HepG2 (cell line): ENCODE results near the gene PYDC2. TPM values are rescaled to one million over a fixed set of nuclear protein-coding genes. Genes with fewer than 3 reads are reported as not detected.

ENCODE experiments used
- ATAC-seq: fragments of 200-7000 bp; cut with Tn5 transposase; 3 replicates; pipeline ENCODE4 v1.9.1; 2020; ENCODE audit warnings: mild to moderate bottlenecking, moderate library complexity
- BruUV-seq: library from RNA; stranded (reverse); fragments of 400-500 nt; replicated peaks from 2 replicates; lab custom pipeline; 2021; lab: Mats Ljungman, UMichigan
- CTCF ChIA-PET: fragments of 300-600 bp; formaldehyde crosslinking; extraction: SDS; loops from one replicate; lab custom pipeline; 2021; ENCODE audit warnings: low total read pairs, inconsistent platforms, low intra/inter-chr PET ratio; lab: Yijun Ruan, JAX
- POLR2A ChIA-PET: fragments of 350-600 bp; sonication (Branson Sonifier 250); formaldehyde crosslinking; loops from one replicate; lab custom pipeline; 2020; ENCODE audit warnings: antibody characterized with exemption, inconsistent platforms; lab: Yijun Ruan, JAX
- DNase-seq: peaks from one replicate; pipeline ENCODE4 v3.0.0-alpha.2; 2015; ENCODE audit warnings: low spot score
- FAIRE-seq: peaks from 3 replicates; lab custom pipeline; 2011; peaks lifted over from hg19 to GRCh38; lab: Jason Lieb, UNC
- H2AFZ ChIP-seq: one replicate; pipeline ENCODE4 v1.6.1; 2011; ENCODE audit warnings: low read length, inconsistent platforms
- H3K27ac ChIP-seq: fragments of 300-600 bp; 3 replicates; pipeline ENCODE4 v1.8.0; 2011; ENCODE audit warnings: mixed run types, mild to moderate bottlenecking, mixed read lengths, low read length, inconsistent platforms; ENCODE audit not compliant: insufficient read depth; ENCODE audit errors: extremely low read length
- H3K27me3 ChIP-seq, 2 experiments: fragments of 200-600 bp in 1 of 2; 2 replicates in 1 of 2; 3 replicates in 1 of 2; pipeline versions ENCODE4 v1.6.0 to v1.8.0; 2011; ENCODE audit warnings: low read length in 2 of 2, mild to moderate bottlenecking in 2 of 2, moderate library complexity in 2 of 2, inconsistent platforms in 1 of 2; ENCODE audit not compliant: insufficient read depth in 2 of 2, control insufficient read depth in 1 of 2
- H3K36me3 ChIP-seq, 2 experiments: fragments of 200-600 bp in 1 of 2; replicated peaks in 1 of 2; 2 replicates in 1 of 2; 3 replicates in 1 of 2; pipeline versions ENCODE4 v1.5.1 to v1.8.0; 2011; ENCODE audit warnings: low read length in 2 of 2, inconsistent platforms in 1 of 2; ENCODE audit not compliant: insufficient read depth in 2 of 2, control insufficient read depth in 1 of 2
- H3K4me1 ChIP-seq: 2 replicates; pipeline ENCODE4 v1.5.1; 2012; ENCODE audit warnings: low read length, inconsistent platforms; ENCODE audit not compliant: insufficient read depth
- H3K4me2 ChIP-seq: 2 replicates; pipeline ENCODE4 v1.6.0; 2011; ENCODE audit warnings: low read depth, low read length, inconsistent platforms
- H3K4me3 ChIP-seq, 3 experiments: fragments of 200-600 bp in 1 of 3; sonication (generic), shearing (Covaris generic) in 1 of 3; replicated peaks in 1 of 3; 2 replicates each; pipeline ENCODE4 v1.5.1; 2011 to 2016; ENCODE audit warnings: low read length in 3 of 3, inconsistent platforms in 2 of 3, low read depth in 2 of 3, mild to moderate bottlenecking in 2 of 3, control low read depth in 1 of 3, mixed read lengths in 1 of 3; ENCODE audit not compliant: insufficient read depth in 1 of 3
- H3K79me2 ChIP-seq: one replicate; pipeline ENCODE4 v1.6.1; 2011; ENCODE audit warnings: low read length, inconsistent platforms; ENCODE audit not compliant: insufficient read depth
- H3K9ac ChIP-seq: 2 replicates; pipeline ENCODE4 v1.6.0; 2011; ENCODE audit warnings: mild to moderate bottlenecking, low read depth, low read length, inconsistent platforms; ENCODE audit not compliant: insufficient read depth
- H3K9me3 ChIP-seq: 2 replicates; pipeline ENCODE4 v1.5.1; 2012; ENCODE audit warnings: mild to moderate bottlenecking, low read length
- H4K20me1 ChIP-seq: 2 replicates; pipeline ENCODE4 v1.6.0; 2011; ENCODE audit warnings: inconsistent platforms, mild to moderate bottlenecking, low read length, moderate library complexity; ENCODE audit not compliant: insufficient read depth
- AGO1 ChIP-seq: fragments of 200-400 bp; formaldehyde crosslinking; IDR thresholded peaks from 2 replicates; pipeline ENCODE4 v1.6.1; 2017; ENCODE audit warnings: mild to moderate bottlenecking, low read depth, low read length, moderate library complexity; ENCODE audit not compliant: poor library complexity, severe bottlenecking
- FOXM1 ChIP-seq: sonication (generic); formaldehyde crosslinking; IDR thresholded peaks from 2 replicates; pipeline ENCODE4 v1.5.0; 2020; ENCODE audit warnings: missing genetic modification reagents
- SP5 ChIP-seq: IDR thresholded peaks from 2 replicates; pipeline ENCODE4 v1.6.1; 2016; ENCODE audit warnings: low read depth, borderline replicate concordance
- ZFAT ChIP-seq: sonication (generic); formaldehyde crosslinking; conservative IDR thresholded peaks from 2 replicates; pipeline ENCODE4 v1.8.1; 2023; ENCODE audit warnings: missing genetic modification reagents, inconsistent platforms
- ZFP62 ChIP-seq: sonication (generic); formaldehyde crosslinking; IDR thresholded peaks from 2 replicates; pipeline ENCODE4 v1.4.0; 2020; ENCODE audit warnings: missing genetic modification reagents
- ZNF350 ChIP-seq: sonication (generic); formaldehyde crosslinking; IDR thresholded peaks from 2 replicates; pipeline ENCODE4 v1.4.0; 2020; ENCODE audit warnings: mild to moderate bottlenecking, low read depth, missing genetic modification reagents, borderline replicate concordance
- WGBS: methylation state at CpG from one replicate; pipeline ENCODE4 v1.1.6; 2017; ENCODE audit warnings: low lambda C conversion rate; 5-methylcytosine and 5-hydroxymethylcytosine counted together
- in situ Hi-C: cut with HindIII; loops from 2 replicates; pipeline ENCODE4 v1.10.0; 2017; ENCODE audit warnings: low pct_unique_long_range_greater_than_20kb; ENCODE audit not compliant: extremely low pct_ligation_motif_present
- intact Hi-C: fragments of 100-400 bp; cut with micrococcal nuclease; formaldehyde crosslinking; loops from one replicate; pipeline ENCODE4 v1.10.0; 2022; ENCODE audit not compliant: unreplicated experiment
- polyA plus RNA-seq, 8 experiments: library from polyadenylated mRNA; depleted of rRNA in 3 of 8; stranded (reverse) in 7 of 8; unstranded in 1 of 8; fragments of >200 nt; fragmentation: Illumina TruSeq in 4 of 8; extraction: Trizol in 4 of 8; gene quantifications; 2 replicates each; pipeline versions ENCODE4 v1.2.1 to v1.2.3, GENCODE V29; 2011 to 2016; ENCODE audit warnings: low read depth in 4 of 8, missing spikeins in 1 of 8, mixed read lengths in 1 of 8; ENCODE audit not compliant: insufficient read depth in 1 of 8
- total RNA-seq, 5 experiments: library from RNA; depleted of rRNA; stranded (reverse); fragments of >200 nt; fragmentation: Illumina TruSeq; extraction: Trizol; gene quantifications; 2 replicates each; pipeline ENCODE4 v1.2.3, GENCODE V29; 2016; ENCODE audit warnings: low read depth in 1 of 5
- TF ChIP-seq, protein P1 (sequence below): sonication (generic); formaldehyde crosslinking; IDR thresholded peaks from 2 replicates; pipeline ENCODE4 v1.8.0; 2022; ENCODE audit warnings: mild to moderate bottlenecking, missing genetic modification reagents, moderate library complexity
- TF ChIP-seq, protein P2 (sequence below): sonication (generic); formaldehyde crosslinking; IDR thresholded peaks from 2 replicates; pipeline ENCODE4 v1.5.1; 2020; ENCODE audit warnings: missing genetic modification reagents, mild to moderate bottlenecking, borderline replicate concordance
- TF ChIP-seq, protein P3 (sequence below): sonication (generic); formaldehyde crosslinking; IDR thresholded peaks from 2 replicates; pipeline ENCODE4 v1.4.0; 2020; ENCODE audit warnings: missing genetic modification reagents, borderline replicate concordance
- TF ChIP-seq, protein P4 (sequence below): sonication (generic); formaldehyde crosslinking; IDR thresholded peaks from 2 replicates; pipeline ENCODE4 v1.4.0; 2020; ENCODE audit warnings: missing genetic modification reagents

The PYDC2 gene
- total and polyA plus RNA-seq, 2 of the 13 experiments (the other 11 are each of a cell fraction or from before 2014, with no cell fraction given) = not detected

DNA sequence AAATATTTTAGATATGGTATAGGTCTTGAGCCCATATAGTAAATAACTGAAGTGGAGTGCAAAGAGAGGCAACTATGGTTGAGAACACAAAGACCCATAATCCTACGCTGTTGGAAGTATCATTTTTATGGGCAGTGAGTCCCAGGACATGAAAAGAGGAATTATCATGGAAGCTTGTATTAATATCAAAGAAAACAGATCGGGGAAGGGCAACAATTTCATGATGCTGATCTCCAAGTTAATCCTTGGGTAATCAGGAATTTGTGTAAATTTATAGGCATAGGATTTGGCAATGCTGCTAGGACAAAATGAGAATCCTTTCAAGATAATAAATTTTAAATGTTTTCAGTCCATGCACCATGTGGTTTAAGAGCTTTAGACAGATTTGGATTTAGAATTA is 40.2 kb upstream of the PYDC2 start:
- Histone ChIP-seq H3K36me3 (no peaks in the 10 kb centered on the region), H3K4me1 (no peaks in the 10 kb centered on the region), H2AFZ (no peak overlapping the region), H3K4me3 (no peak overlapping the region), H3K27me3 (no peaks in the 10 kb centered on the region), H3K27ac (no peak overlapping the region), H4K20me1 (no peaks in the 10 kb centered on the region), H3K9me3 (no peaks in the 10 kb centered on the region), H3K4me2 (no peak overlapping the region), H3K79me2 (no peaks in the 10 kb centered on the region), H3K9ac (no peak overlapping the region)
- ATAC-seq (no peak), FAIRE-seq (no peak), DNase-seq (no peak)
- in situ Hi-C loops = no loop called here
- intact Hi-C loops = no loop called here
- 3% methylated on average over 2 of the region's 2 CpGs for WGBS
- TF ChIP-seq, protein P1, sequence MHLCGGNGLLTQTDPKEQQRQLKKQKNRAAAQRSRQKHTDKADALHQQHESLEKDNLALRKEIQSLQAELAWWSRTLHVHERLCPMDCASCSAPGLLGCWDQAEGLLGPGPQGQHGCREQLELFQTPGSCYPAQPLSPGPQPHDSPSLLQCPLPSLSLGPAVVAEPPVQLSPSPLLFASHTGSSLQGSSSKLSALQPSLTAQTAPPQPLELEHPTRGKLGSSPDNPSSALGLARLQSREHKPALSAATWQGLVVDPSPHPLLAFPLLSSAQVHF = no peak
- TF ChIP-seq, protein P2, sequence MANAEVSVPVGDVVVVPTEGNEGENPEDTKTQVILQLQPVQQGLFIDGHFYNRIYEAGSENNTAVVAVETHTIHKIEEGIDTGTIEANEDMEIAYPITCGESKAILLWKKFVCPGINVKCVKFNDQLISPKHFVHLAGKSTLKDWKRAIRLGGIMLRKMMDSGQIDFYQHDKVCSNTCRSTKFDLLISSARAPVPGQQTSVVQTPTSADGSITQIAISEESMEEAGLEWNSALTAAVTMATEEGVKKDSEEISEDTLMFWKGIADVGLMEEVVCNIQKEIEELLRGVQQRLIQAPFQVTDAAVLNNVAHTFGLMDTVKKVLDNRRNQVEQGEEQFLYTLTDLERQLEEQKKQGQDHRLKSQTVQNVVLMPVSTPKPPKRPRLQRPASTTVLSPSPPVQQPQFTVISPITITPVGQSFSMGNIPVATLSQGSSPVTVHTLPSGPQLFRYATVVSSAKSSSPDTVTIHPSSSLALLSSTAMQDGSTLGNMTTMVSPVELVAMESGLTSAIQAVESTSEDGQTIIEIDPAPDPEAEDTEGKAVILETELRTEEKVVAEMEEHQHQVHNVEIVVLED (CRISPR knock-in tag) = no peak
- TF ChIP-seq, protein P3, sequence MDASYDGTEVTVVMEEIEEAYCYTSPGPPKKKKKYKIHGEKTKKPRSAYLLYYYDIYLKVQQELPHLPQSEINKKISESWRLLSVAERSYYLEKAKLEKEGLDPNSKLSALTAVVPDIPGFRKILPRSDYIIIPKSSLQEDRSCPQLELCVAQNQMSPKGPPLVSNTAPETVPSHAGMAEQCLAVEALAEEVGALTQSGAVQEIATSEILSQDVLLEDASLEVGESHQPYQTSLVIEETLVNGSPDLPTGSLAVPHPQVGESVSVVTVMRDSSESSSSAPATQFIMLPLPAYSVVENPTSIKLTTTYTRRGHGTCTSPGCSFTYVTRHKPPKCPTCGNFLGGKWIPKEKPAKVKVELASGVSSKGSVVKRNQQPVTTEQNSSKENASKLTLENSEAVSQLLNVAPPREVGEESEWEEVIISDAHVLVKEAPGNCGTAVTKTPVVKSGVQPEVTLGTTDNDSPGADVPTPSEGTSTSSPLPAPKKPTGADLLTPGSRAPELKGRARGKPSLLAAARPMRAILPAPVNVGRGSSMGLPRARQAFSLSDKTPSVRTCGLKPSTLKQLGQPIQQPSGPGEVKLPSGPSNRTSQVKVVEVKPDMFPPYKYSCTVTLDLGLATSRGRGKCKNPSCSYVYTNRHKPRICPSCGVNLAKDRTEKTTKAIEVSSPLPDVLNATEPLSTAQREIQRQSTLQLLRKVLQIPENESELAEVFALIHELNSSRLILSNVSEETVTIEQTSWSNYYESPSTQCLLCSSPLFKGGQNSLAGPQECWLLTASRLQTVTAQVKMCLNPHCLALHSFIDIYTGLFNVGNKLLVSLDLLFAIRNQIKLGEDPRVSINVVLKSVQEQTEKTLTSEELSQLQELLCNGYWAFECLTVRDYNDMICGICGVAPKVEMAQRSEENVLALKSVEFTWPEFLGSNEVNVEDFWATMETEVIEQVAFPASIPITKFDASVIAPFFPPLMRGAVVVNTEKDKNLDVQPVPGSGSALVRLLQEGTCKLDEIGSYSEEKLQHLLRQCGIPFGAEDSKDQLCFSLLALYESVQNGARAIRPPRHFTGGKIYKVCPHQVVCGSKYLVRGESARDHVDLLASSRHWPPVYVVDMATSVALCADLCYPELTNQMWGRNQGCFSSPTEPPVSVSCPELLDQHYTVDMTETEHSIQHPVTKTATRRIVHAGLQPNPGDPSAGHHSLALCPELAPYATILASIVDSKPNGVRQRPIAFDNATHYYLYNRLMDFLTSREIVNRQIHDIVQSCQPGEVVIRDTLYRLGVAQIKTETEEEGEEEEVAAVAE (CRISPR knock-in tag) = no peak
- TF ChIP-seq ZFP62 (CRISPR knock-in tag) (no peak), AGO1 (no peak), ZFAT (no peak), SP5 (CRISPR knock-in tag) (no peak), FOXM1 (CRISPR knock-in tag) (no peak), ZNF350 (CRISPR knock-in tag) (no peak)
- TF ChIP-seq, protein P4, sequence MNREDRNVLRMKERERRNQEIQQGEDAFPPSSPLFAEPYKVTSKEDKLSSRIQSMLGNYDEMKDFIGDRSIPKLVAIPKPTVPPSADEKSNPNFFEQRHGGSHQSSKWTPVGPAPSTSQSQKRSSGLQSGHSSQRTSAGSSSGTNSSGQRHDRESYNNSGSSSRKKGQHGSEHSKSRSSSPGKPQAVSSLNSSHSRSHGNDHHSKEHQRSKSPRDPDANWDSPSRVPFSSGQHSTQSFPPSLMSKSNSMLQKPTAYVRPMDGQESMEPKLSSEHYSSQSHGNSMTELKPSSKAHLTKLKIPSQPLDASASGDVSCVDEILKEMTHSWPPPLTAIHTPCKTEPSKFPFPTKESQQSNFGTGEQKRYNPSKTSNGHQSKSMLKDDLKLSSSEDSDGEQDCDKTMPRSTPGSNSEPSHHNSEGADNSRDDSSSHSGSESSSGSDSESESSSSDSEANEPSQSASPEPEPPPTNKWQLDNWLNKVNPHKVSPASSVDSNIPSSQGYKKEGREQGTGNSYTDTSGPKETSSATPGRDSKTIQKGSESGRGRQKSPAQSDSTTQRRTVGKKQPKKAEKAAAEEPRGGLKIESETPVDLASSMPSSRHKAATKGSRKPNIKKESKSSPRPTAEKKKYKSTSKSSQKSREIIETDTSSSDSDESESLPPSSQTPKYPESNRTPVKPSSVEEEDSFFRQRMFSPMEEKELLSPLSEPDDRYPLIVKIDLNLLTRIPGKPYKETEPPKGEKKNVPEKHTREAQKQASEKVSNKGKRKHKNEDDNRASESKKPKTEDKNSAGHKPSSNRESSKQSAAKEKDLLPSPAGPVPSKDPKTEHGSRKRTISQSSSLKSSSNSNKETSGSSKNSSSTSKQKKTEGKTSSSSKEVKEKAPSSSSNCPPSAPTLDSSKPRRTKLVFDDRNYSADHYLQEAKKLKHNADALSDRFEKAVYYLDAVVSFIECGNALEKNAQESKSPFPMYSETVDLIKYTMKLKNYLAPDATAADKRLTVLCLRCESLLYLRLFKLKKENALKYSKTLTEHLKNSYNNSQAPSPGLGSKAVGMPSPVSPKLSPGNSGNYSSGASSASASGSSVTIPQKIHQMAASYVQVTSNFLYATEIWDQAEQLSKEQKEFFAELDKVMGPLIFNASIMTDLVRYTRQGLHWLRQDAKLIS = no peak
- ChIA-PET POLR2A (no interaction called here), CTCF (no interaction called here)
- no TSS peak for BruUV-seq
